GM12878 (cell line): Measurements from ENCODE around the gene RAMACL. TPM values are rescaled to one million over a fixed set of nuclear protein-coding genes. Genes with fewer than 3 reads are reported as not detected.
A peak's percentile ranks its signal among the peaks of the same experiment; 100 is the strongest.

Experiments used
- ATF7 ChIP-seq: fragments of 450-650 bp; IDR thresholded peaks from 2 replicates; pipeline ENCODE4 v1.6.1; 2016; ENCODE audit warnings: low read depth, mild to moderate bottlenecking
- BHLHE40 ChIP-seq, 2 experiments: fragments of 450-650 bp in 1 of 2; IDR thresholded peaks; 2 replicates each; pipeline ENCODE4 v1.6.1; 2011 to 2017; ENCODE audit warnings: low read depth in 2 of 2, borderline replicate concordance in 1 of 2, improper control_type of control experiment in 1 of 2, low read length in 1 of 2, mild to moderate bottlenecking in 1 of 2
- EED ChIP-seq: sonication (generic); IDR thresholded peaks from 2 replicates; pipeline ENCODE4 v1.6.1; 2016; ENCODE audit warnings: antibody characterized with exemption, low read depth
- EP300 ChIP-seq, 2 experiments: fragments of 150-350 bp in 1 of 2; IDR thresholded peaks; 2 replicates each; pipeline ENCODE4 v1.6.1; 2011 to 2012; ENCODE audit warnings: low read depth in 2 of 2, low read length in 2 of 2, borderline replicate concordance in 1 of 2, improper control_type of control experiment in 1 of 2, inconsistent platforms in 1 of 2; ENCODE audit not compliant: control insufficient read depth in 1 of 2
- HDAC6 ChIP-seq: fragments of 200-600 bp; sonication (generic); IDR thresholded peaks from one replicate; pipeline ENCODE4 v1.8.0; 2017; ENCODE audit warnings: antibody characterized with exemption; ENCODE audit not compliant: unreplicated experiment
- KDM1A ChIP-seq: fragments of 200-600 bp; sonication (generic); IDR thresholded peaks from 2 replicates; pipeline ENCODE4 v1.6.1; 2016; ENCODE audit warnings: borderline replicate concordance
- LARP7 ChIP-seq: fragments of 450-650 bp; IDR thresholded peaks from 2 replicates; pipeline ENCODE4 v1.6.1; 2017; ENCODE audit warnings: mild to moderate bottlenecking
- NFIC ChIP-seq: IDR thresholded peaks from 2 replicates; pipeline ENCODE4 v1.6.1; 2012; ENCODE audit warnings: low read depth, mild to moderate bottlenecking, inconsistent platforms, low read length, moderate library complexity
- PAX5 ChIP-seq: IDR thresholded peaks from 2 replicates; pipeline ENCODE4 v1.6.1; 2011; ENCODE audit warnings: low read depth, low read length, borderline replicate concordance
- PML ChIP-seq: IDR thresholded peaks from 2 replicates; pipeline ENCODE4 v1.6.1; 2012; ENCODE audit warnings: low read length, inconsistent platforms
- RBBP5 ChIP-seq: fragments of 200-600 bp; sonication (generic); conservative IDR thresholded peaks from 2 replicates; pipeline ENCODE4 v1.6.1; 2016
- RUNX3 ChIP-seq: IDR thresholded peaks from 2 replicates; pipeline ENCODE4 v1.6.1; 2012; ENCODE audit warnings: low read length, inconsistent platforms
- STAT1 ChIP-seq: fragments of 450-650 bp; conservative IDR thresholded peaks from 2 replicates; pipeline ENCODE4 v1.6.1; 2014; ENCODE audit warnings: antibody characterized with exemption, mild to moderate bottlenecking
- SUPT20H ChIP-seq: IDR thresholded peaks from 2 replicates; pipeline ENCODE4 v1.6.1; 2011; ENCODE audit warnings: low read depth, mild to moderate bottlenecking, low read length, moderate library complexity, borderline replicate concordance; ENCODE audit not compliant: control insufficient read depth
- SUZ12 ChIP-seq: fragments of 200-600 bp; sonication (generic); IDR thresholded peaks from one replicate; pipeline ENCODE4 v1.6.1; 2018; ENCODE audit warnings: antibody characterized with exemption, mild to moderate bottlenecking; ENCODE audit not compliant: unreplicated experiment
- TCF12 ChIP-seq: IDR thresholded peaks from 2 replicates; pipeline ENCODE4 v1.6.1; 2011; ENCODE audit warnings: low read depth, mild to moderate bottlenecking, low read length
- YBX1 ChIP-seq: fragments of 450-650 bp; IDR thresholded peaks from 2 replicates; pipeline ENCODE4 v1.6.1; 2016; ENCODE audit warnings: antibody characterized with exemption
- ZNF217 ChIP-seq: fragments of 450-650 bp; IDR thresholded peaks from 2 replicates; pipeline ENCODE4 v1.6.1; 2017; ENCODE audit warnings: antibody characterized with exemption, mild to moderate bottlenecking
- polyA plus RNA-seq, 11 experiments: library from polyadenylated mRNA; depleted of rRNA in 4 of 11; unstranded in 6 of 11; stranded (reverse) in 5 of 11; fragments of >200 nt; fragmentation: Nextera tagmentation in 4 of 11; fragmentation: Illumina TruSeq in 1 of 11; extraction: Ambion mirVana in 4 of 11; extraction: Trizol in 1 of 11; gene quantifications; 1 replicate in 1 of 11; 2 replicates in 10 of 11; pipeline versions ENCODE4 v1.2.1 to v1.2.3, GENCODE V29; 2011 to 2016; ENCODE audit warnings: inconsistent platforms in 2 of 11, missing spikeins in 2 of 11, low read depth in 1 of 11
- total RNA-seq, 4 experiments: library from RNA; depleted of rRNA in 3 of 4; stranded (reverse); fragments of >200 nt in 3 of 4; fragmentation: Illumina TruSeq in 1 of 4; extraction: Trizol in 1 of 4; gene quantifications; 2 replicates each; pipeline versions ENCODE4 v1.2.1 to v1.2.3, GENCODE V29; 2013 to 2021
- TF ChIP-seq, protein P1 (sequence below): fragments of 450-650 bp; IDR thresholded peaks from 2 replicates; pipeline ENCODE4 v1.6.1; 2017; ENCODE audit warnings: mild to moderate bottlenecking, moderate library complexity
- TF ChIP-seq, protein P2 (sequence below): fragments of 450-650 bp; IDR thresholded peaks from 2 replicates; pipeline ENCODE4 v1.6.1; 2017; ENCODE audit warnings: mild to moderate bottlenecking
- TF ChIP-seq, protein P3 (sequence below): IDR thresholded peaks from 2 replicates; pipeline ENCODE4 v1.6.1; 2012; ENCODE audit warnings: mild to moderate bottlenecking, low read depth, low read length

The RAMACL gene
- total and polyA plus RNA-seq, 10 of the 15 experiments (the other 5 are each of a cell fraction or from before 2014, with no cell fraction given), result 0.09 to 1.3 (median 0.31) TPM; not detected in 1

DNA sequence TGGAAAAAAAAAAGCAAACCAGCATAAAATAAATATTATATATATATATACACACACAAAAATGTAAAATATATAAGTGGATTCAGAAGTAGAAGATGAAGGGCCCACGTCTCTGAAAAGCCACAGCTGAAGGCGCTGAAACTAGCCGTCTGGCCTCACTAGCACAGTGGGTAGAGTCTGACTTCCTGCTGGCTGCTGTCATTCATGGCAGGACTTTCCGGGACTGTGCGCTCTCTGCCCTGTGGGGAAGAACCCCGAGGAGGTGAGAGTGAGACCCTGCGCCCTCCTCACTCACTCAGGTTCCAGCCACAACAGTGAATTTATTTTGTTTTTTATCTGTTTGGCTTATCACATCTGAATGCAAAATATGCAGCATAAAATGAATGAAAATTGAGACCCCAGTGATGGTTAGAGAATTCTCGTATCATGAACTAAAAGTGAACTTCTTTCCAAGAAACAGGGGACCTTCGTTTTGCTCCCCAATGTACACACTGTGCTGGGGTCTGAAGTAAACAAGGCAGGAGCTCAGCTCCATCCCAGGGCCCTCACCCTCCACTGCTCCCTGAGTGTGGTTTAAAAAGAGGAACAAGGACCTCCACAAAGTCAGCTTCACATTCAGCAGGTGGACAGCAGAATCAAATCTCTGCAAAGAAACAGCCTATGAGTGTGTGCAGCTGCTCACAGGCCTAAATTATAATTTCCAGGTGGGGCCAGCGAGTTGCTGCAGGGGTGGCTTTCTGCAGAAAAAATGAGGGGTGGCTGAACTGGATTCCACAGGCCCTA is 1.3 kb upstream of the RAMACL start (continued):
- TF ChIP-seq EP300 (IDR thresholded peaks at IDR 0.05; ENCODE audit: borderline replicate concordance in 1 of 2, control insufficient read depth in 1 of 2, low read depth in 2 of 2, low read length in 2 of 2) (no peak), PML (no peak), STAT1 (no peak), TCF12 (peak; percentile 94), ATF7 (no peak), ZNF217 (no peak), NFIC (peak; percentile 33; the same call in 1 of the 2 replicates), RBBP5 (no peak), YBX1 (no peak), RUNX3 (peak; percentile 75), LARP7 (no peak), EED (peak; percentile 53; the same call in 1 of the 2 replicates), PAX5 (no peak), KDM1A (no peak), SUZ12 (no peak), HDAC6 (no peak), BHLHE40 (IDR thresholded peaks at IDR 0.05; ENCODE audit: borderline replicate concordance in 1 of 2, low read depth in 2 of 2, low read length in 1 of 2) (peak in 1 of 2 experiments; percentile 12; a peak in 1 of 4 replicates), SUPT20H (no peak)
- TF ChIP-seq, protein P1, sequence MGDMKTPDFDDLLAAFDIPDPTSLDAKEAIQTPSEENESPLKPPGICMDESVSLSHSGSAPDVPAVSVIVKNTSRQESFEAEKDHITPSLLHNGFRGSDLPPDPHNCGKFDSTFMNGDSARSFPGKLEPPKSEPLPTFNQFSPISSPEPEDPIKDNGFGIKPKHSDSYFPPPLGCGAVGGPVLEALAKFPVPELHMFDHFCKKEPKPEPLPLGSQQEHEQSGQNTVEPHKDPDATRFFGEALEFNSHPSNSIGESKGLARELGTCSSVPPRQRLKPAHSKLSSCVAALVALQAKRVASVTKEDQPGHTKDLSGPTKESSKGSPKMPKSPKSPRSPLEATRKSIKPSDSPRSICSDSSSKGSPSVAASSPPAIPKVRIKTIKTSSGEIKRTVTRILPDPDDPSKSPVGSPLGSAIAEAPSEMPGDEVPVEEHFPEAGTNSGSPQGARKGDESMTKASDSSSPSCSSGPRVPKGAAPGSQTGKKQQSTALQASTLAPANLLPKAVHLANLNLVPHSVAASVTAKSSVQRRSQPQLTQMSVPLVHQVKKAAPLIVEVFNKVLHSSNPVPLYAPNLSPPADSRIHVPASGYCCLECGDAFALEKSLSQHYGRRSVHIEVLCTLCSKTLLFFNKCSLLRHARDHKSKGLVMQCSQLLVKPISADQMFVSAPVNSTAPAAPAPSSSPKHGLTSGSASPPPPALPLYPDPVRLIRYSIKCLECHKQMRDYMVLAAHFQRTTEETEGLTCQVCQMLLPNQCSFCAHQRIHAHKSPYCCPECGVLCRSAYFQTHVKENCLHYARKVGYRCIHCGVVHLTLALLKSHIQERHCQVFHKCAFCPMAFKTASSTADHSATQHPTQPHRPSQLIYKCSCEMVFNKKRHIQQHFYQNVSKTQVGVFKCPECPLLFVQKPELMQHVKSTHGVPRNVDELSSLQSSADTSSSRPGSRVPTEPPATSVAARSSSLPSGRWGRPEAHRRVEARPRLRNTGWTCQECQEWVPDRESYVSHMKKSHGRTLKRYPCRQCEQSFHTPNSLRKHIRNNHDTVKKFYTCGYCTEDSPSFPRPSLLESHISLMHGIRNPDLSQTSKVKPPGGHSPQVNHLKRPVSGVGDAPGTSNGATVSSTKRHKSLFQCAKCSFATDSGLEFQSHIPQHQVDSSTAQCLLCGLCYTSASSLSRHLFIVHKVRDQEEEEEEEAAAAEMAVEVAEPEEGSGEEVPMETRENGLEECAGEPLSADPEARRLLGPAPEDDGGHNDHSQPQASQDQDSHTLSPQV, result no peak
- TF ChIP-seq, protein P2, sequence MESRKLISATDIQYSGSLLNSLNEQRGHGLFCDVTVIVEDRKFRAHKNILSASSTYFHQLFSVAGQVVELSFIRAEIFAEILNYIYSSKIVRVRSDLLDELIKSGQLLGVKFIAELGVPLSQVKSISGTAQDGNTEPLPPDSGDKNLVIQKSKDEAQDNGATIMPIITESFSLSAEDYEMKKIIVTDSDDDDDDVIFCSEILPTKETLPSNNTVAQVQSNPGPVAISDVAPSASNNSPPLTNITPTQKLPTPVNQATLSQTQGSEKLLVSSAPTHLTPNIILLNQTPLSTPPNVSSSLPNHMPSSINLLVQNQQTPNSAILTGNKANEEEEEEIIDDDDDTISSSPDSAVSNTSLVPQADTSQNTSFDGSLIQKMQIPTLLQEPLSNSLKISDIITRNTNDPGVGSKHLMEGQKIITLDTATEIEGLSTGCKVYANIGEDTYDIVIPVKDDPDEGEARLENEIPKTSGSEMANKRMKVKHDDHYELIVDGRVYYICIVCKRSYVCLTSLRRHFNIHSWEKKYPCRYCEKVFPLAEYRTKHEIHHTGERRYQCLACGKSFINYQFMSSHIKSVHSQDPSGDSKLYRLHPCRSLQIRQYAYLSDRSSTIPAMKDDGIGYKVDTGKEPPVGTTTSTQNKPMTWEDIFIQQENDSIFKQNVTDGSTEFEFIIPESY, result no peak
- TF ChIP-seq, protein P3, sequence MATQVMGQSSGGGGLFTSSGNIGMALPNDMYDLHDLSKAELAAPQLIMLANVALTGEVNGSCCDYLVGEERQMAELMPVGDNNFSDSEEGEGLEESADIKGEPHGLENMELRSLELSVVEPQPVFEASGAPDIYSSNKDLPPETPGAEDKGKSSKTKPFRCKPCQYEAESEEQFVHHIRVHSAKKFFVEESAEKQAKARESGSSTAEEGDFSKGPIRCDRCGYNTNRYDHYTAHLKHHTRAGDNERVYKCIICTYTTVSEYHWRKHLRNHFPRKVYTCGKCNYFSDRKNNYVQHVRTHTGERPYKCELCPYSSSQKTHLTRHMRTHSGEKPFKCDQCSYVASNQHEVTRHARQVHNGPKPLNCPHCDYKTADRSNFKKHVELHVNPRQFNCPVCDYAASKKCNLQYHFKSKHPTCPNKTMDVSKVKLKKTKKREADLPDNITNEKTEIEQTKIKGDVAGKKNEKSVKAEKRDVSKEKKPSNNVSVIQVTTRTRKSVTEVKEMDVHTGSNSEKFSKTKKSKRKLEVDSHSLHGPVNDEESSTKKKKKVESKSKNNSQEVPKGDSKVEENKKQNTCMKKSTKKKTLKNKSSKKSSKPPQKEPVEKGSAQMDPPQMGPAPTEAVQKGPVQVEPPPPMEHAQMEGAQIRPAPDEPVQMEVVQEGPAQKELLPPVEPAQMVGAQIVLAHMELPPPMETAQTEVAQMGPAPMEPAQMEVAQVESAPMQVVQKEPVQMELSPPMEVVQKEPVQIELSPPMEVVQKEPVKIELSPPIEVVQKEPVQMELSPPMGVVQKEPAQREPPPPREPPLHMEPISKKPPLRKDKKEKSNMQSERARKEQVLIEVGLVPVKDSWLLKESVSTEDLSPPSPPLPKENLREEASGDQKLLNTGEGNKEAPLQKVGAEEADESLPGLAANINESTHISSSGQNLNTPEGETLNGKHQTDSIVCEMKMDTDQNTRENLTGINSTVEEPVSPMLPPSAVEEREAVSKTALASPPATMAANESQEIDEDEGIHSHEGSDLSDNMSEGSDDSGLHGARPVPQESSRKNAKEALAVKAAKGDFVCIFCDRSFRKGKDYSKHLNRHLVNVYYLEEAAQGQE, result peak; percentile 91
